OCI-LY1 (cell line): ENCODE measurements around the gene TNNI3.

ENCODE experiments used
- H2AFZ ChIP-seq: fragments of 200-600 bp; sonication (generic), shearing (Covaris generic); 2 replicates; pipeline ENCODE4 v1.6.0; 2014; ENCODE audit warnings: antibody characterized with exemption, mild to moderate bottlenecking, low read length
- H3F3A ChIP-seq: fragments of 200-600 bp; sonication (generic), shearing (Covaris generic); 2 replicates; pipeline ENCODE4 v1.6.0; 2014; ENCODE audit warnings: mild to moderate bottlenecking, antibody characterized with exemption, low read length, moderate library complexity; ENCODE audit not compliant: insufficient read depth
- H3K27ac ChIP-seq: fragments of 200-600 bp; sonication (generic); 2 replicates; pipeline ENCODE4 v1.5.1; 2014; ENCODE audit warnings: low read length, mixed run types, mild to moderate bottlenecking, low read depth; ENCODE audit not compliant: poor library complexity, severe bottlenecking
- H3K27me3 ChIP-seq: fragments of 200-600 bp; sonication (generic); 2 replicates; pipeline ENCODE4 v1.6.0; 2014; ENCODE audit warnings: antibody characterized with exemption, mild to moderate bottlenecking, low read length, moderate library complexity; ENCODE audit not compliant: insufficient read depth
- H3K36me3 ChIP-seq: fragments of 200-600 bp; sonication (generic); 2 replicates; pipeline ENCODE4 v1.6.1; 2014; ENCODE audit warnings: mild to moderate bottlenecking, antibody characterized with exemption, low read length, moderate library complexity, mixed read lengths; ENCODE audit not compliant: insufficient read depth
- H3K4me1 ChIP-seq: fragments of 200-600 bp; sonication (generic); 2 replicates; pipeline ENCODE4 v1.5.1; 2014; ENCODE audit warnings: mild to moderate bottlenecking, low read length, moderate library complexity; ENCODE audit not compliant: insufficient read depth, severe bottlenecking
- H3K4me2 ChIP-seq: fragments of 200-600 bp; sonication (generic), shearing (Covaris generic); 2 replicates; pipeline ENCODE4 v1.6.1; 2014; ENCODE audit warnings: low read length
- H3K4me3 ChIP-seq: fragments of 200-600 bp; sonication (generic); 2 replicates; pipeline ENCODE4 v1.5.1; 2014; ENCODE audit warnings: low read length, low read depth, mild to moderate bottlenecking, mixed read lengths; ENCODE audit not compliant: poor library complexity, severe bottlenecking
- H3K79me2 ChIP-seq: fragments of 200-600 bp; shearing (Covaris generic); 2 replicates; pipeline ENCODE4 v1.6.1; 2016; ENCODE audit warnings: mixed run types, low read length, mixed read lengths; ENCODE audit not compliant: insufficient read depth
- H3K9ac ChIP-seq: fragments of 200-600 bp; sonication (generic), shearing (Covaris generic); 2 replicates; pipeline ENCODE4 v1.6.1; 2014; ENCODE audit warnings: mild to moderate bottlenecking, low read length, mixed read lengths
- H3K9me2 ChIP-seq: fragments of 200-600 bp; sonication (generic), shearing (Covaris generic); 2 replicates; pipeline ENCODE4 v1.6.1; 2014; ENCODE audit warnings: low read depth, mild to moderate bottlenecking, low read length, mixed read lengths
- H3K9me3 ChIP-seq: fragments of 200-600 bp; shearing (Covaris generic); 2 replicates; pipeline ENCODE4 v1.6.1; 2014; ENCODE audit warnings: low read length, mixed read lengths
- H4K20me1 ChIP-seq: fragments of 200-600 bp; sonication (generic), shearing (Covaris generic); 2 replicates; pipeline ENCODE4 v1.6.0; 2016; ENCODE audit warnings: mild to moderate bottlenecking, low read length; ENCODE audit not compliant: insufficient read depth
- CTCF ChIP-seq: fragments of 200-600 bp; sonication (generic), shearing (Covaris generic); IDR thresholded peaks from 2 replicates; pipeline ENCODE4 v1.5.1; 2017; ENCODE audit warnings: mild to moderate bottlenecking, antibody characterized with exemption, low read length, moderate library complexity, mixed read lengths
- EZH2 ChIP-seq: fragments of 200-600 bp; sonication (generic), shearing (Covaris generic); IDR thresholded peaks from 2 replicates; pipeline ENCODE4 v1.8.0; 2017; ENCODE audit warnings: borderline replicate concordance, mixed run types, mild to moderate bottlenecking, antibody characterized with exemption, low read length, moderate library complexity, mixed read lengths

The TNNI3 gene

GRCh38 chr19:55147545-55148251, 9.8 kb downstream of the TNNI3 start:
- TF ChIP-seq CTCF (no peak), EZH2 (no peak)
- Histone ChIP-seq H3K4me1 (peaks cover 4% of the 10 kb centered on the region), H3K27ac (no peak overlapping the region), H2AFZ (no peak overlapping the region), H3K27me3 (no peaks in the 10 kb centered on the region), H4K20me1 (no peaks in the 10 kb centered on the region), H3K4me2 (no peak overlapping the region), H3F3A (no peaks in the 10 kb centered on the region), H3K4me3 (no peak overlapping the region), H3K9me2 (no peaks in the 10 kb centered on the region), H3K36me3 (no peaks in the 10 kb centered on the region; the same call in 1 of the 2 replicates), H3K9me3 (peaks cover 4% of the 10 kb centered on the region; the same call in 1 of the 2 replicates), H3K9ac (no peak overlapping the region), H3K79me2 (no peaks in the 10 kb centered on the region)

- Histone ChIP-seq H3K36me3 (no peaks in the 10 kb centered on the region; the same call in 1 of the 2 replicates), H3K27ac (no peak overlapping the region), H3K9me3 (peaks cover 4% of the 10 kb centered on the region; the same call in 1 of the 2 replicates), H3K4me2 (no peak overlapping the region), H3F3A (no peaks in the 10 kb centered on the region), H3K9ac (no peak overlapping the region), H3K4me3 (no peak overlapping the region), H2AFZ (no peak overlapping the region), H3K27me3 (no peaks in the 10 kb centered on the region), H3K4me1 (peaks cover 4% of the 10 kb centered on the region), H3K9me2 (no peaks in the 10 kb centered on the region), H4K20me1 (no peaks in the 10 kb centered on the region), H3K79me2 (no peaks in the 10 kb centered on the region)
- TF ChIP-seq EZH2 (no peak), CTCF (no peak)
Observed at GRCh38 chr19:55146705-55147273, 10.7 kb downstream of the TNNI3 start.

GRCh38 chr19:55146078-55146704, 11.3 kb downstream of the TNNI3 start:
- Histone ChIP-seq H2AFZ (no peak overlapping the region), H3K4me2 (peak overlapping the region; percentile 55), H3K27ac (no peak overlapping the region), H4K20me1 (no peaks in the 10 kb centered on the region), H3K27me3 (no peaks in the 10 kb centered on the region), H3K9ac (no peak overlapping the region), H3K36me3 (no peaks in the 10 kb centered on the region), H3K79me2 (no peaks in the 10 kb centered on the region), H3K9me3 (no peaks in the 10 kb centered on the region), H3K9me2 (no peaks in the 10 kb centered on the region), H3K4me1 (peaks cover 4% of the 10 kb centered on the region), H3K4me3 (peak overlapping the region; percentile 38), H3F3A (no peaks in the 10 kb centered on the region)
- TF ChIP-seq EZH2 (no peak), CTCF (peak; percentile 76)
